Endothelial cell of umbilical vein (primary cell): Measurements from ENCODE around the gene CCDC85C. TPM values are rescaled to one million over a fixed set of nuclear protein-coding genes. Genes with fewer than 3 reads are reported as not detected.

Source experiments
- BruUV-seq: library from RNA; stranded (reverse); fragments of 400-500 nt; replicated peaks from 2 replicates; lab custom pipeline; 2021; lab: Mats Ljungman, UMichigan
- CTCF ChIA-PET: fragments of 300-600, 350-600 bp; sonication (Branson Sonifier 250); formaldehyde crosslinking; loops from one replicate; lab custom pipeline; 2021; ENCODE audit warnings: antibody characterized with exemption, inconsistent platforms; lab: Charles Lee
- POLR2A ChIA-PET: fragments of 300-600, 350-600 bp; sonication (Branson Sonifier 250); formaldehyde crosslinking; loops from one replicate; lab custom pipeline; 2021; ENCODE audit warnings: antibody characterized with exemption, inconsistent platforms; lab: Charles Lee
- DNase-seq: peaks from one replicate; pipeline ENCODE4 v3.0.0-alpha.2; 2011; ENCODE audit warnings: low read depth, low spot score
- FAIRE-seq: peaks from 2 replicates; lab custom pipeline; 2011; peaks lifted over from hg19 to GRCh38; lab: Jason Lieb, UNC
- H2AFZ ChIP-seq: 2 replicates; pipeline ENCODE4 v1.6.0; 2012; ENCODE audit warnings: low read depth, low read length, control low read depth, inconsistent platforms
- H3K27ac ChIP-seq: 2 replicates; pipeline ENCODE4 v1.5.1; 2011; ENCODE audit warnings: low read depth, mild to moderate bottlenecking, control low read depth, low read length, moderate library complexity; ENCODE audit not compliant: insufficient read depth
- H3K27me3 ChIP-seq, 2 experiments: 2 replicates each; pipeline versions ENCODE4 v1.6.0 to v1.6.1; 2011; ENCODE audit warnings: low read length in 2 of 2, mixed read lengths in 1 of 2; ENCODE audit not compliant: control insufficient read depth in 2 of 2, insufficient read depth in 2 of 2
- H3K36me3 ChIP-seq, 2 experiments: 2 replicates in 1 of 2; 3 replicates in 1 of 2; pipeline ENCODE4 v1.5.1; 2011; ENCODE audit warnings: low read length in 2 of 2, mild to moderate bottlenecking in 1 of 2, moderate library complexity in 1 of 2; ENCODE audit not compliant: control insufficient read depth in 2 of 2, insufficient read depth in 2 of 2; ENCODE audit errors: extremely low read depth in 1 of 2
- H3K4me1 ChIP-seq: 3 replicates; pipeline ENCODE4 v1.5.1; 2011; ENCODE audit warnings: mild to moderate bottlenecking, low read length; ENCODE audit not compliant: control insufficient read depth, insufficient read depth; ENCODE audit errors: extremely low read depth
- H3K4me2 ChIP-seq: 2 replicates; pipeline ENCODE4 v1.6.1; 2011; ENCODE audit warnings: low read length, control low read depth, mixed read lengths; ENCODE audit not compliant: insufficient read depth
- H3K4me3 ChIP-seq, 3 experiments: fragments of 200-600 bp in 1 of 3; sonication (generic), shearing (Covaris generic) in 1 of 3; replicated peaks in 1 of 3; 2 replicates each; pipeline ENCODE4 v1.5.1; 2011 to 2016; ENCODE audit warnings: control low read depth in 3 of 3, low read length in 3 of 3, mild to moderate bottlenecking in 2 of 3, inconsistent platforms in 1 of 3, low read depth in 1 of 3, moderate library complexity in 1 of 3; ENCODE audit not compliant: insufficient read depth in 1 of 3
- H3K79me2 ChIP-seq: 2 replicates; pipeline ENCODE4 v1.6.0; 2012; ENCODE audit warnings: low read length, inconsistent platforms; ENCODE audit not compliant: control insufficient read depth, insufficient read depth
- H3K9ac ChIP-seq: replicated peaks from 2 replicates; pipeline ENCODE3; 2011; ENCODE audit warnings: low read length, control low read depth; ENCODE audit not compliant: insufficient read depth; ENCODE audit errors: extremely low read depth
- H3K9me1 ChIP-seq: replicated peaks from 3 replicates; pipeline ENCODE4 v1.6.0; 2011; ENCODE audit warnings: mild to moderate bottlenecking, low read length; ENCODE audit not compliant: control insufficient read depth, insufficient read depth; ENCODE audit errors: extremely low read depth
- H3K9me3 ChIP-seq: replicated peaks from 2 replicates; pipeline ENCODE4 v1.5.1; 2012; ENCODE audit warnings: low read length, inconsistent platforms; ENCODE audit not compliant: control insufficient read depth, insufficient read depth
- H4K20me1 ChIP-seq: replicated peaks from 2 replicates; pipeline ENCODE3; 2011; ENCODE audit warnings: mild to moderate bottlenecking, low read length; ENCODE audit not compliant: control insufficient read depth, insufficient read depth; ENCODE audit errors: extremely low read depth
- FOS ChIP-seq: IDR thresholded peaks from 2 replicates; pipeline ENCODE4 v1.6.1; 2011; ENCODE audit warnings: mild to moderate bottlenecking, low read length, moderate library complexity, borderline replicate concordance; ENCODE audit not compliant: insufficient read depth
- GATA2 ChIP-seq: IDR thresholded peaks from 2 replicates; pipeline ENCODE4 v1.7.0; 2011; ENCODE audit warnings: low read depth, mild to moderate bottlenecking, moderate library complexity, mixed read lengths, low read length; ENCODE audit not compliant: insufficient read length, insufficient read depth
- JUN ChIP-seq: IDR thresholded peaks from 2 replicates; pipeline ENCODE4 v1.6.1; 2011; ENCODE audit warnings: borderline replicate concordance, low read depth; ENCODE audit not compliant: insufficient read length, insufficient read depth
- MAX ChIP-seq: IDR thresholded peaks from 2 replicates; pipeline ENCODE4 v1.6.1; 2011; ENCODE audit not compliant: insufficient read depth, insufficient read length
- MYC ChIP-seq: IDR thresholded peaks from one replicate; pipeline ENCODE4 v1.6.1; 2011; ENCODE audit warnings: mild to moderate bottlenecking, low read depth, low read length
- POLR2A ChIP-seq: IDR thresholded peaks from 2 replicates; pipeline ENCODE4 v1.6.1; 2012; ENCODE audit warnings: low read depth, mild to moderate bottlenecking, control low read depth, low read length
- dilution Hi-C: fragments of 300-500 bp; cut with MboI; formaldehyde crosslinking; loops from one replicate; pipeline ENCODE4 v1.15.0; 2019; ENCODE audit warnings: low sequenced_read_pairs; ENCODE audit not compliant: extremely low pct_ligation_motif_present
- intact Hi-C: fragments of 100-400 bp; cut with micrococcal nuclease; formaldehyde crosslinking; loops from one replicate; pipeline ENCODE4 v1.10.0; 2022
- polyA plus RNA-seq, 4 experiments: library from polyadenylated mRNA; depleted of rRNA in 3 of 4; stranded (reverse) in 3 of 4; unstranded in 1 of 4; fragments of >200 nt; gene quantifications; 2 replicates each; pipeline versions ENCODE4 v1.2.1 to v1.2.3, GENCODE V29; 2011 to 2012; ENCODE audit warnings: missing spikeins in 1 of 4
- total RNA-seq: library from RNA; stranded (reverse); gene quantifications from 2 replicates; pipeline ENCODE4 v1.2.3, GENCODE V29; 2021
- TF ChIP-seq, protein P1 (sequence below), 2 donors: IDR thresholded peaks; 1 replicate in 1 of 2; 2 replicates in 1 of 2; pipeline ENCODE4 v1.5.1; 2011; ENCODE audit warnings: low read length in 2 of 2, mild to moderate bottlenecking in 2 of 2, moderate library complexity in 2 of 2, control low read depth in 1 of 2, inconsistent platforms in 1 of 2, low read depth in 1 of 2; ENCODE audit not compliant: insufficient read depth in 1 of 2; ENCODE audit errors: extremely low read depth in 1 of 2

CCDC85C gene
- total and polyA plus RNA-seq, 2 donors (not counting 3 experiments of a cell fraction or from before 2014, with no cell fraction given) = 7.5 to 17.8 TPM

DNA sequence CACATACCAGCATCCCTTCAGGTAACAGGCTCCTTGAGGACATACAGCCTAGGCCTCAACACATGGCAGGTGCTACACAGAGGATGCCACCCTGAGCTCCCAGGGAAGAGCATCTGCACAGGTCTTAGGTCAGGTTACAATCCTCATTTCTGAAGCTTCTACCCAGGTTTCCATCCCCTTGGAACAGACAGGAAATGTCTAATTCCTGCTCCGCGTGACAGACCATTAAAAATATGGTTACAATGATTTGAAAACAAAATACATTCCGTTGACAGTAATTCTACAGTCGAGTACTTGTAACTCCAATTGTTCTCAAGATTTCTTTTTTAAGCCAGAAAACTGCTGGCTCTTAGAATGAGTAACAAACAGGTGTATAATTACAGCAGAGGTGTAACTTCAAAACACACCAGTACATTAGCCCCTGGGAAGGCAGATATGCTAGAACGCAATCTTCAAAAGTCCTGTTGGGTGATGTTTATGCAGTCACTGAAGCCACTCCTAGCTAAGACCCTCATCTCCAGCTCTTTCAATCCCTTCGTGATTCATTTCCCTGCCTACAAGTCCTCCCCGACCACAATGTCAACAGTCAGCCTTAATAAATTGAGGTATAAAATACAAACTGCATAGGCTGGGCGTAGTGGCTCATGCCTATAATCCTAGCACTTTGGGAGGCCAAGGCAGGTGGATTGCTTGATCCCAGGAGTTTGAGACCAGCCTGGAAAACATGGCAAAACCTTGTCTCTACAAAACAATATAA lies 135.0 kb downstream of the CCDC85C start:
- intact Hi-C loops (no loop called here), dilution Hi-C loops (no loop called here)
- POLR2A ChIA-PET = interaction anchor here (1.4 kb wide), 1 partner anchor 12 kb away, joined by 4 read pairs; the partner anchor contains the start of gene SETD3
- H3K27ac ChIP-seq = peak overlapping the region; percentile 40
- H3K4me2 ChIP-seq = peak overlapping the region; percentile 33
- no peaks in the 10 kb centered on the region for H4K20me1 ChIP-seq
- no peaks in the 10 kb centered on the region for H3K9me1 ChIP-seq
- H3K79me2 ChIP-seq = peaks cover 75% of the 10 kb centered on the region
- CTCF ChIA-PET = interaction anchor here (1.0 to 1.1 kb wide), 2 partner anchors 54 to 80 kb away, joined by 3 to 4 read pairs; no protein-coding TSS in a partner anchor
- H2AFZ ChIP-seq = no peak overlapping the region
- FAIRE-seq = peak; percentile 80
- H3K9ac ChIP-seq = no peak overlapping the region
- peaks cover 22% of the 10 kb centered on the region for H3K4me1 ChIP-seq
- H3K9me3 ChIP-seq = no peaks in the 10 kb centered on the region
- no peak overlapping the region for H3K4me3 ChIP-seq
- no peaks in the 10 kb centered on the region for H3K27me3 ChIP-seq
- peak; percentile 25 for TF ChIP-seq FOS
- TF ChIP-seq GATA2 = no peak
- peak; percentile 74 for DNase-seq
- BruUV-seq = no TSS peak
- peaks cover 2% of the 10 kb centered on the region in 2 experiments for H3K36me3 ChIP-seq

DNA sequence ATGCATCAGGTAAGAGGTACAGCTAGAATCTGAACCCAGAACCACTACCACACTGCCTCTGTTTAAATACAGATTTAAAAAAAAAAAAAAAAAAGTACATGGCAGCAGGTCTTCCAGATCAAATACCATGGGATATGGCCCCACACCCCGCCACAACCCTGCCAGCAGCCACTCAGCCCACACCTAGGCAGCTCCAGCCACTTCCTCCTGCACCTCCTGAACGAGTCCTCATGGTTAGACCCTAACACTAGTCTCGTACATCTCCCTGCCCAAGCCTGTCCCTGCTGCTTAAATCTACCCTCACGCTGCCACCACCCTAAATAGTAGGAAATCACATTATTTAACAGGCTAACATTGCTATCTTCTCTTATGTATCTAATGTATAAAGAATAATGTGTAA lies 135.9 kb downstream of the CCDC85C start:
- Histone ChIP-seq H3K36me3 (peaks cover 2 to 6% of the 10 kb centered on the region in 2 experiments), H3K4me2 (no peak overlapping the region), H3K27me3 (no peaks in the 10 kb centered on the region), H3K79me2 (peaks cover 66% of the 10 kb centered on the region), H3K9ac (no peak overlapping the region), H3K4me1 (peaks cover 22% of the 10 kb centered on the region), H2AFZ (no peak overlapping the region), H3K4me3 (no peak overlapping the region), H3K9me3 (no peaks in the 10 kb centered on the region), H3K9me1 (no peaks in the 10 kb centered on the region), H3K27ac (no peak overlapping the region), H4K20me1 (no peaks in the 10 kb centered on the region)
- ChIA-PET POLR2A (no interaction called here), CTCF (interaction anchor here (1.0 kb wide), 1 partner anchor 13 kb away, joined by 3 read pairs; no protein-coding TSS in a partner anchor)
- DNase-seq = no peak
- FAIRE-seq = no peak
- intact Hi-C loops = no loop called here
- dilution Hi-C loops = no loop called here
- no TSS peak for BruUV-seq
- TF ChIP-seq, protein P1, sequence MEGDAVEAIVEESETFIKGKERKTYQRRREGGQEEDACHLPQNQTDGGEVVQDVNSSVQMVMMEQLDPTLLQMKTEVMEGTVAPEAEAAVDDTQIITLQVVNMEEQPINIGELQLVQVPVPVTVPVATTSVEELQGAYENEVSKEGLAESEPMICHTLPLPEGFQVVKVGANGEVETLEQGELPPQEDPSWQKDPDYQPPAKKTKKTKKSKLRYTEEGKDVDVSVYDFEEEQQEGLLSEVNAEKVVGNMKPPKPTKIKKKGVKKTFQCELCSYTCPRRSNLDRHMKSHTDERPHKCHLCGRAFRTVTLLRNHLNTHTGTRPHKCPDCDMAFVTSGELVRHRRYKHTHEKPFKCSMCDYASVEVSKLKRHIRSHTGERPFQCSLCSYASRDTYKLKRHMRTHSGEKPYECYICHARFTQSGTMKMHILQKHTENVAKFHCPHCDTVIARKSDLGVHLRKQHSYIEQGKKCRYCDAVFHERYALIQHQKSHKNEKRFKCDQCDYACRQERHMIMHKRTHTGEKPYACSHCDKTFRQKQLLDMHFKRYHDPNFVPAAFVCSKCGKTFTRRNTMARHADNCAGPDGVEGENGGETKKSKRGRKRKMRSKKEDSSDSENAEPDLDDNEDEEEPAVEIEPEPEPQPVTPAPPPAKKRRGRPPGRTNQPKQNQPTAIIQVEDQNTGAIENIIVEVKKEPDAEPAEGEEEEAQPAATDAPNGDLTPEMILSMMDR (IDR thresholded peaks at IDR 0.05; ENCODE audit: extremely low read depth in 1 of 2, insufficient read depth in 1 of 2, low read depth in 1 of 2, low read length in 2 of 2) = no peak
- TF ChIP-seq JUN (no peak), MAX (no peak), MYC (no peak), POLR2A (no peak), GATA2 (no peak)
